ENCODE measurements around the gene RASA1.
"Not testable (repeated sequence)": the region's sequence is repeated elsewhere in the genome, so short reads cannot be mapped to it uniquely, and the experiment has no call there.

The RASA1 gene

GRCh38 chr5:87287266-87287665 lies 19.6 kb downstream of the RASA1 start:
- DNase-seq: not testable (repeated sequence)

- no peak for DNase-seq
These were observed 31.1 kb downstream of the RASA1 start for GRCh38 chr5:87298692-87299362.

- no peak for DNase-seq
These were observed 32.5 kb downstream of the RASA1 start for GRCh38 chr5:87300176-87300575.

- DNase-seq: peak; percentile 56
These were observed 33.1 kb downstream of the RASA1 start for GRCh38 chr5:87300744-87301143.

- no peak for DNase-seq
These were observed 34.4 kb downstream of the RASA1 start for GRCh38 chr5:87302061-87302460.

- DNase-seq: no peak
These were observed 35.6 kb downstream of the RASA1 start for GRCh38 chr5:87303324-87303723.

- DNase-seq: not testable (repeated sequence)
These were observed 38.4 kb downstream of the RASA1 start for GRCh38 chr5:87306090-87306489.

- DNase-seq: no peak
These were observed 40.2 kb downstream of the RASA1 start for GRCh38 chr5:87307796-87308423.

- DNase-seq: no peak
These were observed 44.0 kb downstream of the RASA1 start for GRCh38 chr5:87311405-87312279.

- DNase-seq: no peak
These were observed 45.5 kb downstream of the RASA1 start for GRCh38 chr5:87313216-87313615.

GRCh38 chr5:87319469-87319868 lies 51.8 kb downstream of the RASA1 start:
- no peak for DNase-seq

GRCh38 chr5:87321605-87322004 lies 53.9 kb downstream of the RASA1 start:
- no peak for DNase-seq

- DNase-seq: no peak
These were observed 54.7 kb downstream of the RASA1 start for GRCh38 chr5:87322381-87322780.

- no peak for DNase-seq
These were observed 60.3 kb downstream of the RASA1 start for GRCh38 chr5:87327998-87328397.

GRCh38 chr5:87329114-87329513 lies 61.4 kb downstream of the RASA1 start:
- no peak for DNase-seq

GRCh38 chr5:87339986-87340385 lies 72.3 kb downstream of the RASA1 start:
- no peak for DNase-seq

- no peak for DNase-seq
These were observed 73.0 kb downstream of the RASA1 start for GRCh38 chr5:87340716-87341115.

- DNase-seq: no peak
These were observed 79.6 kb downstream of the RASA1 start for GRCh38 chr5:87347272-87347671.

- DNase-seq: no peak
These were observed 80.2 kb downstream of the RASA1 start for GRCh38 chr5:87347841-87348240.

- no peak for DNase-seq
These were observed 86.8 kb downstream of the RASA1 start for GRCh38 chr5:87354496-87354895.

- DNase-seq: no peak
These were observed 91.4 kb downstream of the RASA1 start for GRCh38 chr5:87359106-87359505.

- DNase-seq: no peak
These were observed 92.4 kb downstream of the RASA1 start for GRCh38 chr5:87360132-87360531.

GRCh38 chr5:87361031-87361445 lies 93.4 kb downstream of the RASA1 start:
- no peak for DNase-seq
